ENCODE results near the gene INHBE.

DNA sequence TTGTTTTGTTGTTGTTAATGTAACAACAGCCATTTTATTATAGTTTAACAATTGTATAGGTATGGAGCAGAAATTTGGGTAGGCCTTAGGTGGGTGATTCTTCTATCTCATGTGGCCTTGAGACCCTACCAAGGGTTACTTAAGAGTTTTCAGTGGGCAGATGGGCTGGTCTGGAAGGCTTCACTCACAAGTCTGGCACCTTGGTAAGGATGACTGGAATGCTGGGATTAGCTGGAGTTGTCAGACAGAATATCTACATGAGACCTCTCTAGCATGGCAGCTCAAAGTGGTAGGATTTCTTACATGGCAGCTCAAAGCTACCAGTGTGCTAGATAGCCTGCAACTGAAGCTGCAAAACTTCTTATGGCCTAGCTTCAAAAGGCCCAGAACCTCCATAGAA is 30.6 kb downstream of the INHBE start:
- TF ChIP-seq, protein P1, sequence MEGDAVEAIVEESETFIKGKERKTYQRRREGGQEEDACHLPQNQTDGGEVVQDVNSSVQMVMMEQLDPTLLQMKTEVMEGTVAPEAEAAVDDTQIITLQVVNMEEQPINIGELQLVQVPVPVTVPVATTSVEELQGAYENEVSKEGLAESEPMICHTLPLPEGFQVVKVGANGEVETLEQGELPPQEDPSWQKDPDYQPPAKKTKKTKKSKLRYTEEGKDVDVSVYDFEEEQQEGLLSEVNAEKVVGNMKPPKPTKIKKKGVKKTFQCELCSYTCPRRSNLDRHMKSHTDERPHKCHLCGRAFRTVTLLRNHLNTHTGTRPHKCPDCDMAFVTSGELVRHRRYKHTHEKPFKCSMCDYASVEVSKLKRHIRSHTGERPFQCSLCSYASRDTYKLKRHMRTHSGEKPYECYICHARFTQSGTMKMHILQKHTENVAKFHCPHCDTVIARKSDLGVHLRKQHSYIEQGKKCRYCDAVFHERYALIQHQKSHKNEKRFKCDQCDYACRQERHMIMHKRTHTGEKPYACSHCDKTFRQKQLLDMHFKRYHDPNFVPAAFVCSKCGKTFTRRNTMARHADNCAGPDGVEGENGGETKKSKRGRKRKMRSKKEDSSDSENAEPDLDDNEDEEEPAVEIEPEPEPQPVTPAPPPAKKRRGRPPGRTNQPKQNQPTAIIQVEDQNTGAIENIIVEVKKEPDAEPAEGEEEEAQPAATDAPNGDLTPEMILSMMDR (IDR thresholded peaks at IDR 0.05): no peak
- no peak for TF ChIP-seq POLR2A (IDR thresholded peaks at IDR 0.05)

Measured in body of pancreas (tissue), 4 donors.